ENCODE results near the gene WEE1.
A peak's percentile ranks its signal among the peaks of the same experiment; 100 is the strongest.

The WEE1 gene

GRCh38 chr11:9573052-9573774 is at the start of gene WEE1:
Gene WEE1, plus strand, starts transcription at chr11:9573670. Its CDS starts 264 bp downstream, at chr11:9573934.
- DNase-seq (ENCODE audit: low read depth) = peak; percentile 99
- TF ChIP-seq MAX (IDR thresholded peaks at IDR 0.05; ENCODE audit: low read depth, low read length) (peak; percentile 91), MYC (IDR thresholded peaks at IDR 0.05; ENCODE audit: low read depth, low read length) (peak; percentile 85; the same call in 1 of the 2 replicates), POLR2A (IDR thresholded peaks at IDR 0.05; ENCODE audit: extremely low read depth, insufficient read length) (peak; percentile 37)
- TF ChIP-seq, protein P1, sequence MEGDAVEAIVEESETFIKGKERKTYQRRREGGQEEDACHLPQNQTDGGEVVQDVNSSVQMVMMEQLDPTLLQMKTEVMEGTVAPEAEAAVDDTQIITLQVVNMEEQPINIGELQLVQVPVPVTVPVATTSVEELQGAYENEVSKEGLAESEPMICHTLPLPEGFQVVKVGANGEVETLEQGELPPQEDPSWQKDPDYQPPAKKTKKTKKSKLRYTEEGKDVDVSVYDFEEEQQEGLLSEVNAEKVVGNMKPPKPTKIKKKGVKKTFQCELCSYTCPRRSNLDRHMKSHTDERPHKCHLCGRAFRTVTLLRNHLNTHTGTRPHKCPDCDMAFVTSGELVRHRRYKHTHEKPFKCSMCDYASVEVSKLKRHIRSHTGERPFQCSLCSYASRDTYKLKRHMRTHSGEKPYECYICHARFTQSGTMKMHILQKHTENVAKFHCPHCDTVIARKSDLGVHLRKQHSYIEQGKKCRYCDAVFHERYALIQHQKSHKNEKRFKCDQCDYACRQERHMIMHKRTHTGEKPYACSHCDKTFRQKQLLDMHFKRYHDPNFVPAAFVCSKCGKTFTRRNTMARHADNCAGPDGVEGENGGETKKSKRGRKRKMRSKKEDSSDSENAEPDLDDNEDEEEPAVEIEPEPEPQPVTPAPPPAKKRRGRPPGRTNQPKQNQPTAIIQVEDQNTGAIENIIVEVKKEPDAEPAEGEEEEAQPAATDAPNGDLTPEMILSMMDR (IDR thresholded peaks at IDR 0.05; ENCODE audit: low read depth, low read length) = no peak
- H3K4me3 ChIP-seq (ENCODE audit: low read depth, low read length) = peak within 1 kb of the TSS; percentile 99

DNA sequence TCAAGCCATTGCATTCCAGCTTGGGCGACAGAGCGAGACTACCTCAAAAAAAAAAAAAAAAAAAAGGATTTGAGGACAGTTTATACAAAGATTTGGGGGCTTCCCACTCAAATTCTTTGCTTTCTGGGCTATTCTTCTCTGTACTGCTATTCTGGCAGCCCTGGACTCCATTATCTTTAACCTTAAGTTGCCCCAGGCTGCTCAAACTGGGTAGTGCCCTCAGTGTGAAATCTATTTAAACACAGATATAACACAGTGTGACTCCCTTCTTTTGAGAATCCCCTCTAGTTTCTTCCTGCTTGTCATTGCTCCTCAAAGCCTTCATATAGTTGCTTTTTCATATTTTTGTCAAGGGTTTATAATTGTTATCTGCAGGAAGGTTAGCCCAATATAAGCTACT is 49.5 kb upstream of the WEE1 start:
- TF ChIP-seq, protein P1 (IDR thresholded peaks at IDR 0.05; ENCODE audit: low read depth, low read length) = no peak
- TF ChIP-seq MYC (IDR thresholded peaks at IDR 0.05; ENCODE audit: low read depth, low read length) (no peak), POLR2A (IDR thresholded peaks at IDR 0.05; ENCODE audit: extremely low read depth, insufficient read length) (no peak), MAX (IDR thresholded peaks at IDR 0.05; ENCODE audit: low read depth, low read length) (no peak)
- no peak overlapping the region for H3K4me3 ChIP-seq (ENCODE audit: low read depth, low read length)
- DNase-seq (ENCODE audit: low read depth) = no peak

- TF ChIP-seq MYC (IDR thresholded peaks at IDR 0.05; ENCODE audit: low read depth, low read length) (no peak), POLR2A (IDR thresholded peaks at IDR 0.05; ENCODE audit: extremely low read depth, insufficient read length) (no peak)
- TF ChIP-seq, protein P1 (IDR thresholded peaks at IDR 0.05; ENCODE audit: low read depth, low read length) = no peak
- no peak overlapping the region for H3K4me3 ChIP-seq (ENCODE audit: low read depth, low read length)
- DNase-seq (ENCODE audit: low read depth) = no peak
These were observed 48.4 kb upstream of the WEE1 start for GRCh38 chr11:9525116-9525515.

DNA sequence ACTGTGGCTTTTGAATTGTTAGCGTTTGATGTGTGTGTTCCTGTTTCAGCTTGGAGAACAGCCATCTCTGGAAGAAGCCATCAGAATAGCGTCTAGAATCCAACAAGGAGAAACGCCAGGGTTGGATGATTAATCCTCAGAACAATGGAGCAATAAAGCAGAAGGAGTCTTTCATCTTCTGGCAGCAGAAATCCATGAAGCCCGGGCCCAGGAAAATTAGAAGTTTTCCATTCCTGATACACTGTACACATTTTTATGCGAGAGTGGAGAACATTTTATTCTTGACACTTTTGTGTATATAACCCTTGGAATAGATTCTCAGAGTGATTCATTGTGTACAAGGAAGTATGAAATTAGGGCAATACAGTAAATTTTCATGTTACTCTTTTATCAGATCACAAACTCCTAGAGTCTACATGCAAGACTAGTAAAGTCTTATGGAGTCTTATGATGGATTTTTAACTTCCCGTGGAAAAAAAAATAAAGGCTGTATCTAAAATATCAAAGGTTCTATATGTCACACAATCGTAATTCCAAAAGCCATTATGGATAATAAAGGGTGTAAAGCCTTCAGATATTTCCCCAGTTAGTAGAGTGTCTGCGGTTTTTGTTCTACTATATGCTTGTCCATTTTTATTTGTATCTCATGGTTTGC is 45.9 kb upstream of the WEE1 start:
- TF ChIP-seq POLR2A (IDR thresholded peaks at IDR 0.05; ENCODE audit: extremely low read depth, insufficient read length) = no peak
- no peak for TF ChIP-seq MYC (IDR thresholded peaks at IDR 0.05; ENCODE audit: low read depth, low read length)
- TF ChIP-seq, protein P1 (IDR thresholded peaks at IDR 0.05; ENCODE audit: low read depth, low read length) = no peak
- no peak for TF ChIP-seq MAX (IDR thresholded peaks at IDR 0.05; ENCODE audit: low read depth, low read length)
- DNase-seq (ENCODE audit: low read depth) = no peak
- H3K4me3 ChIP-seq (ENCODE audit: low read depth, low read length) = no peak overlapping the region

DNA sequence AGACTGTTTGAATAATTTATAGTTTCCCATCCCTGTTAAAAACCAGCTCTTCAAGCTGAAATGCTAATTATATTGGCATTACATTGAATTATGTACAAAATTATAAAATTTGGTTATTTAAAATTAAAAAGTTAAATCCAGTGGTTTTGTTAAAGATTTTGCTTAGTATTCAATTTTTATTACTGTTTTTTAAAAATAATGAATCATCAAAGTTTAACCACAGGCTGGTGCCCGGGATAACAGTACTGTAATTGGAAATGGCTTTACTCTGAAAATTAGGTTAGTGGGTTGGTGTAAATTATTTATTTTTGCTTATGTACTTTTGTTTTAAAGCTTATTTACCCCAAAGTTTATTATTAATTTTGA is 45.4 kb upstream of the WEE1 start:
- TF ChIP-seq MYC (IDR thresholded peaks at IDR 0.05; ENCODE audit: low read depth, low read length) = no peak
- TF ChIP-seq, protein P1 (IDR thresholded peaks at IDR 0.05; ENCODE audit: low read depth, low read length) = no peak
- no peak for TF ChIP-seq MAX (IDR thresholded peaks at IDR 0.05; ENCODE audit: low read depth, low read length)
- TF ChIP-seq POLR2A (IDR thresholded peaks at IDR 0.05; ENCODE audit: extremely low read depth, insufficient read length) = no peak
- no peak overlapping the region for H3K4me3 ChIP-seq (ENCODE audit: low read depth, low read length)
- no peak for DNase-seq (ENCODE audit: low read depth)
